Measurements from ENCODE around the gene SNTG2. TPM values are rescaled to one million over a fixed set of nuclear protein-coding genes. Genes with fewer than 3 reads are reported as not detected.

The SNTG2 gene
- total and polyA plus RNA-seq, 4 donors: 1.5 to 4.2 (median 1.9) TPM

DNA sequence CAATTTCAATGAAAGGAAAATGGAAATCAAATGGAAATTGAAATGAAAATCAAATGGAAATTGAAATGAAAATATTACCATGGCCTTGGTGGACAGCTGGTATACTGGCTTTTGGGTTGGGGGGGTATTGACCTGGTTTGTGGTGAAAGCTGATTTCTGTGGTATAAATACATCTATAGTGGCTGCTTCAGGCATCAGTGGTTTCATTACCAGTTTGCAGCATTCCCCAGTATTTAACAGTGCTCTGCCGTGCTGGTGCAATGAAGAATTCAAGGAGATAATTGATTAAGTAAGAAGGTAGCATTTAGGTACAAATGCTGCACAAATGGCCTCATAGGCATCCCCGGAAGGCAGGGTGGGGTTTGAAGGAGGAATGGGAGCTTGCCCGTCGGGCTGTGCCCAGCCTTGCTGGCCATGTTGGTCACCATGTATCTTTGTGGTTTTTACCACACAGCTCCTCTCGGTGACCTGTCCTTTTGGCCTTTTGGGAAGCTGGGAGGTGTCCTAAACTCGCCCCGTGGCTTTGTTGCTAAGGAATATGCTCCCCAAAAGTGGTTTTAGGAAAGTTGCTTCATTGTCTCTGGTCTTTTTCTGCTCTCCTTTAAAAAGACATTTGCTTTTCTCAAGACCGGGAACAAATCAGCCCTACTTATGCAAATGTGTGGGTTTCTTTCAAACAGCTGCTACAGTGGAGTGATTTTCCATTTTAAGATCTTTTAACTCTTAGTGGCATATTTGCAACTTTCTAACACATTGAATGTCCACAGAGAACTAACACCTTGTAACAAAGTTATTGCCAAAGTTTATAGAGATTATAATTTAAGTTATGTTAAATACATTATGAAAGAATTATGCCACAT, 28.6 kb downstream of the SNTG2 start:
- DNase-seq (ENCODE audit: low read depth in 4 of 6, low spot score in 6 of 6): peak in 2 of 6 donors; percentile 53 to 55
- WGBS (ENCODE audit: insufficient coverage): 45% methylated on average over 5 of the region's 8 CpGs
- H3K36me3 ChIP-seq (ENCODE audit: control insufficient read depth, insufficient read depth, low read length): no peaks in the 10 kb centered on the region
- H3K27ac ChIP-seq (ENCODE audit: low read depth, low read length): no peak overlapping the region
- H3K4me3 ChIP-seq (ENCODE audit: low read depth, low read length): no peak overlapping the region
- H3K27me3 ChIP-seq (ENCODE audit: control insufficient read depth, insufficient read depth, low read length): no peaks in the 10 kb centered on the region
- H3K9me3 ChIP-seq (ENCODE audit: control insufficient read depth, insufficient read depth, low read length): no peaks in the 10 kb centered on the region
- H3K4me1 ChIP-seq (ENCODE audit: control insufficient read depth, insufficient read depth, low read length): peaks cover 5% of the 10 kb centered on the region

DNA sequence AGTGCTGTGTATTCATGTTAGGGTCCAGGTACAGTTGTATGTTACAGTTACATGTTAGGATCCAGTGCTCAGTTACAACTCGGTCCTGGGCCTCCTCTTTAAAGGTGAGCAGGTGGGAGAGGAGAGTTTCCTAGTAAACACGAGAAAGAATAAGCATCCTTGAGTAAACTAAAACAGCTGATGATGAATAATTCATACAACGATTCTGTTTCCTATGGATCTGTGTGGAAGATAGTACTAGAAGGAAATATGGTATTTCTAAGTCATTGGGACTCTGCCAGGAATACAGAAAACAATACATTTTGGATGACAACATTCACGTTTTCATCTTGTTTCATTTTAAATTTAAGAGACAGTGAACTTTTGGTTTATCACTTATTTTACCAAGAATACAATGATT, 29.5 kb downstream of the SNTG2 start:
- DNase-seq (ENCODE audit: low read depth in 4 of 6, low spot score in 6 of 6): peak in 2 of 6 donors; percentile 45 to 75
- H3K4me3 ChIP-seq (ENCODE audit: low read depth, low read length): no peak overlapping the region
- peaks cover 4% of the 10 kb centered on the region for H3K4me1 ChIP-seq (ENCODE audit: control insufficient read depth, insufficient read depth, low read length)
- no peaks in the 10 kb centered on the region for H3K36me3 ChIP-seq (ENCODE audit: control insufficient read depth, insufficient read depth, low read length)
- no peak overlapping the region for H3K27ac ChIP-seq (ENCODE audit: low read depth, low read length)
- no peaks in the 10 kb centered on the region for H3K9me3 ChIP-seq (ENCODE audit: control insufficient read depth, insufficient read depth, low read length)
- no peaks in the 10 kb centered on the region for H3K27me3 ChIP-seq (ENCODE audit: control insufficient read depth, insufficient read depth, low read length)
- WGBS (ENCODE audit: insufficient coverage): 92% methylated on average over 2 of the region's 4 CpGs

DNA sequence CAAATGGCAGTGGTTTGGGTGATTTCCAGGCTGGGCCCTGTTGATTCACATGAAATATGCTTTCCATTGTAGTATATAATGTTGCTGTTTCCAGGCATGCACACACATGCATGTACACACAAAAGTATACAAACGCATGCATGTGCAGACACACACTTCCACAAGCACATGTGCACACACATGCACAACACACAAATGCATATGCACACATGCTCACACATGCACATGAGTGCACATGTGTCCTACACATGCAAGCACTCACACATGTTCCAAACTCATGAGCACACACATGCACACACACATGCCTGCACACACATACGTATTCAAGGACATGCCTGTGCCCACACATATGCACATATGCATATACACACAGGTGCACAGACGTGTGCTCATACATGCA, 30.6 kb downstream of the SNTG2 start:
- DNase-seq (ENCODE audit: low read depth in 4 of 6, low spot score in 6 of 6): peak in 1 of 6 donors; percentile 24
- 77% methylated on average over 3 of the region's 3 CpGs for WGBS (ENCODE audit: insufficient coverage)

DNA sequence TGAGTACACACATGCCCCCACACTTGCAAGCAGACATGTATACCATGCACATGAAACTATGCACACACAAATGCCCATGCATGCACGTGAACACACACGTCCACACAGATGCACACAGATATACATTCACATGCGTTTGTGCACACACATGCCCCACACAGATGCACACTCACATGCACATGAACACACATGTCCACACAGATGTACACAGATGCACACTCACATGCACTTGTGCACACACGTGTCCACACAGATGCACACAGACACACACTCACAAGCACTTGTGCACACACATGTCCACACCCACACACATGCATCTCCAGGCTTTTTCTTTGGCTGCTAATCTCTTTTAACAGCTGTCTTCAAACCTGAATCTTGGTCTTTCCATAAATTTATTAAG, 31.1 kb downstream of the SNTG2 start:
- no peaks in the 10 kb centered on the region for H3K36me3 ChIP-seq (ENCODE audit: control insufficient read depth, insufficient read depth, low read length)
- no peak overlapping the region for H3K27ac ChIP-seq (ENCODE audit: low read depth, low read length)
- no peak for DNase-seq (ENCODE audit: low read depth in 4 of 6, low spot score in 6 of 6)
- no peaks in the 10 kb centered on the region for H3K27me3 ChIP-seq (ENCODE audit: control insufficient read depth, insufficient read depth, low read length)
- WGBS (ENCODE audit: insufficient coverage): 96% methylated on average over 4 of the region's 4 CpGs
- H3K9me3 ChIP-seq (ENCODE audit: control insufficient read depth, insufficient read depth, low read length): no peaks in the 10 kb centered on the region
- H3K4me3 ChIP-seq (ENCODE audit: low read depth, low read length): no peak overlapping the region
- peaks cover 4% of the 10 kb centered on the region for H3K4me1 ChIP-seq (ENCODE audit: control insufficient read depth, insufficient read depth, low read length)

More for the DNA sequence above, 30.6 kb downstream of the SNTG2 start:
- H3K4me3 ChIP-seq (ENCODE audit: low read depth, low read length): no peak overlapping the region
- no peaks in the 10 kb centered on the region for H3K27me3 ChIP-seq (ENCODE audit: control insufficient read depth, insufficient read depth, low read length)
- H3K36me3 ChIP-seq (ENCODE audit: control insufficient read depth, insufficient read depth, low read length): no peaks in the 10 kb centered on the region
- H3K27ac ChIP-seq (ENCODE audit: low read depth, low read length): no peak overlapping the region
- peaks cover 4% of the 10 kb centered on the region for H3K4me1 ChIP-seq (ENCODE audit: control insufficient read depth, insufficient read depth, low read length)
- no peaks in the 10 kb centered on the region for H3K9me3 ChIP-seq (ENCODE audit: control insufficient read depth, insufficient read depth, low read length)

DNA sequence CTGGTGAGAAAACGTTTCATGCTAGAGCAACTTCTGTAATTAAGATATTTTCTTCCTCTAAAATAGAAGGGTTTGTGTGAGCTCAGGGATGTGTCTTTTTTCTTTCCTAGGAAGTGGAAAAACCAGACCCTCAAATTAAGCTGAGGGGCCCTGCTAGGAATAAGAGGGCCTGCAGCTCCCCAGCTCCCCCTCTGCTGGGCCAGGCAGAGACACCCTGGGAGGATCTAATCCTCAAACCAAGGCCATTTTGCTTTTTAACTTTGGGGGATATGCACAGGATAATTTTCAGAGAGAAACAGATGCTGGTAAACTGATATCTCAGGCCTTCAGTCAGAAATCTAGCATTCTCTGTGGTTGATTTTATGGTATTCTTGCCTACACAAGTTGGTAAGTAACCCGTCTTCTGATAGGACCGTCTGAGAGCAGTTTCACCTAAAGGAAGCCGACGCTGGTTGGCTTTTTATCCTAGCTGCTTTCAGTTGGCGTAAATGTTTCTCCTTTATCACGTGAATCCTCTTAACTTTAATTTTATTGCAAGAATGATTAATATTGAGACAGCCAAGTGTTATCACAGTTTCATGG, 34.8 kb downstream of the SNTG2 start:
- H3K9me3 ChIP-seq (ENCODE audit: control insufficient read depth, insufficient read depth, low read length): no peaks in the 10 kb centered on the region
- DNase-seq (ENCODE audit: low read depth in 4 of 6, low spot score in 6 of 6): no peak
- no peak overlapping the region for H3K4me3 ChIP-seq (ENCODE audit: low read depth, low read length)
- whole genome bisulfite sequencing (ENCODE audit: insufficient coverage): no CpG with 5 or more reads among the region's 7 CpGs
- H3K4me1 ChIP-seq (ENCODE audit: control insufficient read depth, insufficient read depth, low read length): no peaks in the 10 kb centered on the region
- H3K36me3 ChIP-seq (ENCODE audit: control insufficient read depth, insufficient read depth, low read length): no peaks in the 10 kb centered on the region
- H3K27ac ChIP-seq (ENCODE audit: low read depth, low read length): no peak overlapping the region
- no peaks in the 10 kb centered on the region for H3K27me3 ChIP-seq (ENCODE audit: control insufficient read depth, insufficient read depth, low read length)

DNA sequence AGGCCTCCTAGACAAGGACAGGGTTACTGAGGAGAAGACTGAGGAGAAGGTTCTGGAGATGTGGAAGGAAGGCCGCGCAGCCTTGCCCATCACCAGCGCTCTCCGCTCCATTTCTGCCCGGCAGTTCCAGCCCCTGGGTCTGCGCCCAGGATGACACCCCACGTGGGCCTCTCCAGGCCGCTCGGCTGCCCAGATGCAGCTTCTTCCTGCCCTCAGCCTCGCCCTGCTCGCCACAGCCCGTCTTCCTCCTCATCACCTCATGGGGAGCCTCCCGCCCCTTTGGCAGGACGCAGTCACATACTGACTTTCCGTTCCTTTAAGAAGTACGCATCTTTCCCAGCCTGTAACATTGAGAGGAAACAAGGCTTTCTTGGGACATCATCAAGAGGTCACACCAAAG, 37.1 kb downstream of the SNTG2 start:
- DNase-seq (ENCODE audit: low read depth in 4 of 6, low spot score in 6 of 6): no peak
- Histone ChIP-seq H3K27ac (ENCODE audit: low read depth, low read length) (no peak overlapping the region), H3K27me3 (ENCODE audit: control insufficient read depth, insufficient read depth, low read length) (no peaks in the 10 kb centered on the region), H3K4me1 (ENCODE audit: control insufficient read depth, insufficient read depth, low read length) (no peaks in the 10 kb centered on the region), H3K9me3 (ENCODE audit: control insufficient read depth, insufficient read depth, low read length) (no peaks in the 10 kb centered on the region), H3K4me3 (ENCODE audit: low read depth, low read length) (no peak overlapping the region), H3K36me3 (ENCODE audit: control insufficient read depth, insufficient read depth, low read length) (no peaks in the 10 kb centered on the region)
- 92% methylated on average over 16 of the region's 16 CpGs for WGBS (ENCODE audit: insufficient coverage)

DNA sequence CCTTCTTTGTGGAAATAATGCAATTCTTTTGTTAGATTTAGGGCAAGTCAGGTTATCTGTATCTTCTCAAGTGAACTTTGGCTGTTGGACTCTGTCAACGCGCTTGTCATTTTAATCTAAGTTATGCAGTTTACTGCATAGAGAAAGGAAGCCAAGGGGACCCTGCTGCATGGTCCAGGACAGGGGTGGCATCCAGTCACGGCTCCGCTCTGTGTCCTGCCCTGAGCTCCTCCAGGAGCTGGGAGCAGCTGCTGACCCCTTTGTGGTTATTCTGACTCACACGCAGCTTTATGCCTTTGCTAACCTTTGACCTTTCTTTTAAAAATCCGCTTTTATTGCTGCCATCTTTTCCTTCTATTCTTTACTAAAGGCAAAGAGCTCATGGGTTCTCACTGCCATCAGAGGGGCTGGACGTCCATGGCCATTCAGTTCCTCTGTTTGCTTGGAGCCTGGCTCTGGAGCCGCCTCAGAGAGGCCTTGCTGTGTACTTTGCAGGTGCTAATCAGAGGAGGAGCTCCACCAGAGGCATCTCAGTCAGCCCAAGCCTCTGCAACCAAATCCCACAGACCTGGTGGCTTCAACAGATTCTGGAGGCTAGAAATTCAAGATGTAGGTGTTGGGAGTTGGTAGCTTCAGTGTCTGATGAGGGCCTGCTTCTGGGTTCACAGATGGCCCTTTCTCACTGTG, 39.3 kb downstream of the SNTG2 start:
- no peak for DNase-seq (ENCODE audit: low read depth in 4 of 6, low spot score in 6 of 6)
- H3K27me3 ChIP-seq (ENCODE audit: control insufficient read depth, insufficient read depth, low read length): no peaks in the 10 kb centered on the region
- 58% methylated on average over 7 of the region's 8 CpGs for WGBS (ENCODE audit: insufficient coverage)
- H3K36me3 ChIP-seq (ENCODE audit: control insufficient read depth, insufficient read depth, low read length): no peaks in the 10 kb centered on the region
- no peak overlapping the region for H3K4me3 ChIP-seq (ENCODE audit: low read depth, low read length)
- H3K27ac ChIP-seq (ENCODE audit: low read depth, low read length): no peak overlapping the region
- no peaks in the 10 kb centered on the region for H3K4me1 ChIP-seq (ENCODE audit: control insufficient read depth, insufficient read depth, low read length)
- H3K9me3 ChIP-seq (ENCODE audit: control insufficient read depth, insufficient read depth, low read length): peaks cover under 1% of the 10 kb centered on the region

DNA sequence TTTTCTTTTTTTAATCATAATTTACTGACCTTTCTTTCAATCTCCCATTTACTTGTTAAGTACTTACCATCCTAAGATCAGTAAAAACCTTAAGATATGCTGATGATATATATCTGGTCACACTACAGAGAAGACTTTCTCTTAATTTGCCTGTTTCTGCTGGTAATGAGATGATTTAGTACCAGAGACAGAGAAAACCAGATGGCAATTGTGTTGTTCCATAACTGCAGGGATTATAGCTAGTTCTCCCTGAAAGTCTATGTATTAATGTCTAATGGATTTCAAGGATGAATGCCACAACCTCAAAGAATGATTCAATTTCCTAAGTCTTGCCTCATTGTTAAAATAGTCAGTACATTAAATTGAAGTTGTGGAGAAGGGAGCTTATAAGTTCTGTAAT, 40.3 kb downstream of the SNTG2 start:
- H3K4me3 ChIP-seq (ENCODE audit: low read depth, low read length): no peak overlapping the region
- no peak overlapping the region for H3K27ac ChIP-seq (ENCODE audit: low read depth, low read length)
- peaks cover 3% of the 10 kb centered on the region for H3K9me3 ChIP-seq (ENCODE audit: control insufficient read depth, insufficient read depth, low read length)
- DNase-seq (ENCODE audit: low read depth in 4 of 6, low spot score in 6 of 6): peak in 1 of 6 donors; percentile 46
- H3K27me3 ChIP-seq (ENCODE audit: control insufficient read depth, insufficient read depth, low read length): no peaks in the 10 kb centered on the region
- H3K36me3 ChIP-seq (ENCODE audit: control insufficient read depth, insufficient read depth, low read length): no peaks in the 10 kb centered on the region
- H3K4me1 ChIP-seq (ENCODE audit: control insufficient read depth, insufficient read depth, low read length): no peaks in the 10 kb centered on the region

DNA sequence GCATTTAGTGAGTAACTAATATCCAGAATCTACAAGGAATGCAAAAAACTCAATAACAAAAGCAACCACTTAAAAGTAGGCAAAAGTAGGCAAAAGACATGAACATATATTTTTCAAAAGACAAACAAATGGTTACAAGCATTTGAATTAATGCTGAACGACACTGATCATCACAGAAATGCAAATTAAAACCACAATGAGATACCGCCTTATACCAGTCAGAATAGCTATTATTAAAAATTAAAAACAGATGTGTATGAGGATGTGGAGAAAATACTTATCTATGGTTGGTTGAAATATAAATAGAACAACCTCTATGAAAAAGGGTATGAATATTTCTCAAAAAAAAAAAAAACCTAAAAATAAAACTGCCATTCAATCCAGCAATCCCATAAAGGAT, 51.7 kb downstream of the SNTG2 start:
- no peaks in the 10 kb centered on the region for H3K4me1 ChIP-seq (ENCODE audit: control insufficient read depth, insufficient read depth, low read length)
- no peaks in the 10 kb centered on the region for H3K27me3 ChIP-seq (ENCODE audit: control insufficient read depth, insufficient read depth, low read length)
- whole genome bisulfite sequencing (ENCODE audit: insufficient coverage): no CpG with 5 or more reads among the region's 2 CpGs
- no peaks in the 10 kb centered on the region for H3K9me3 ChIP-seq (ENCODE audit: control insufficient read depth, insufficient read depth, low read length)
- no peak for DNase-seq (ENCODE audit: low read depth in 4 of 6, low spot score in 6 of 6)
- H3K36me3 ChIP-seq (ENCODE audit: control insufficient read depth, insufficient read depth, low read length): no peaks in the 10 kb centered on the region
- H3K27ac ChIP-seq (ENCODE audit: low read depth, low read length): no peak overlapping the region
- no peak overlapping the region for H3K4me3 ChIP-seq (ENCODE audit: low read depth, low read length)

Data from spinal cord (tissue), 10 donors.